ENCODE data around the gene KLHL21. TPM values are rescaled to one million over a fixed set of nuclear protein-coding genes. Genes with fewer than 3 reads are reported as not detected.

Gene KLHL21
- total and polyA plus RNA-seq, 9 of the 15 experiments (the other 6 are each of a cell fraction or from before 2014, with no cell fraction given) = 2.1 to 42.1 (median 17.5) TPM

DNA sequence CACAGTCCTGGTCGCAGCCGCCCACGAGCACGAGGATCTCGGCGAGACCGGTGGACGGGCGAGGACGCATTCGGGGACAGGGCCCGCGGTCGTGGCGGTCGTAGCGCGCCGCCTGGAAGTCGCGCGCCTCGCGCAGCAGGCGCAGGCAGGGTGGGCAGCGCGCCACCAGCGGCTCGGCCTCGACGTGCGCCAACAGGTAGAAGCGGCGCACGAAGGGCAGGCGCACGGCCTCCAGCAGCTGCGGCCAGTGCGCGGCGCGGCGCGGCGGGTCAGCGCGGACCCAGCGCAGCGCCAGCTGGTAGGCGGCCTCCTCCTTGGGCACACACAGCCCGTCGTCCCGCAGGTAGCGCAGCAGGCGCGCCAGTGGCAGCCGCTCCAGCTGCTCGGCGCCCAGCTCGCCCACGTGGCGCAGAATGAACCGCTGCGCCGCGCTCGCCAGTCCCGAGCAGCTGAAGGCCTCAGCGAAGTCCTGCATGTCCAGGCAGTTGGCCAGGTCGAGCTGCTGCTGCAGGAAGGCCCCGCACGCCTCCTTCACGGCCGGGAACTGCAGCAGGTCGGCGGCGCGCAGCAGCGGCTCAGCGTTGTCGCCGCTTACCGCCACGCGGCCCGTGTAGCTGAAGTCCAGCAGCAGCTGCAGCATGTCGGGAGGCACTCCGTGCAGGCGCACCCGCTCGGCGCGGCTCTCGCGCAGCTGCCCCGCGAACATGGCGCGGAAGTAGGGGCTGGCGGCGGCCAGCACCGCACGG is 573 bp downstream of the KLHL21 start (continued):
- TF ChIP-seq SMAD4 (CRISPR knock-in tag; conservative IDR thresholded peaks at IDR 0.05) = no peak; the same call in 1 of the 2 replicates
- TF ChIP-seq, protein P1, sequence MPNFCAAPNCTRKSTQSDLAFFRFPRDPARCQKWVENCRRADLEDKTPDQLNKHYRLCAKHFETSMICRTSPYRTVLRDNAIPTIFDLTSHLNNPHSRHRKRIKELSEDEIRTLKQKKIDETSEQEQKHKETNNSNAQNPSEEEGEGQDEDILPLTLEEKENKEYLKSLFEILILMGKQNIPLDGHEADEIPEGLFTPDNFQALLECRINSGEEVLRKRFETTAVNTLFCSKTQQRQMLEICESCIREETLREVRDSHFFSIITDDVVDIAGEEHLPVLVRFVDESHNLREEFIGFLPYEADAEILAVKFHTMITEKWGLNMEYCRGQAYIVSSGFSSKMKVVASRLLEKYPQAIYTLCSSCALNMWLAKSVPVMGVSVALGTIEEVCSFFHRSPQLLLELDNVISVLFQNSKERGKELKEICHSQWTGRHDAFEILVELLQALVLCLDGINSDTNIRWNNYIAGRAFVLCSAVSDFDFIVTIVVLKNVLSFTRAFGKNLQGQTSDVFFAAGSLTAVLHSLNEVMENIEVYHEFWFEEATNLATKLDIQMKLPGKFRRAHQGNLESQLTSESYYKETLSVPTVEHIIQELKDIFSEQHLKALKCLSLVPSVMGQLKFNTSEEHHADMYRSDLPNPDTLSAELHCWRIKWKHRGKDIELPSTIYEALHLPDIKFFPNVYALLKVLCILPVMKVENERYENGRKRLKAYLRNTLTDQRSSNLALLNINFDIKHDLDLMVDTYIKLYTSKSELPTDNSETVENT (CRISPR knock-in tag; IDR thresholded peaks at IDR 0.05) = peak; percentile 92
- 0 out of 2 replicates have a peak, but pooled peaks have one; percentile 19 for TF ChIP-seq GTF2A2 (tag; IDR thresholded peaks at IDR 0.05)
- TF ChIP-seq, protein P2, sequence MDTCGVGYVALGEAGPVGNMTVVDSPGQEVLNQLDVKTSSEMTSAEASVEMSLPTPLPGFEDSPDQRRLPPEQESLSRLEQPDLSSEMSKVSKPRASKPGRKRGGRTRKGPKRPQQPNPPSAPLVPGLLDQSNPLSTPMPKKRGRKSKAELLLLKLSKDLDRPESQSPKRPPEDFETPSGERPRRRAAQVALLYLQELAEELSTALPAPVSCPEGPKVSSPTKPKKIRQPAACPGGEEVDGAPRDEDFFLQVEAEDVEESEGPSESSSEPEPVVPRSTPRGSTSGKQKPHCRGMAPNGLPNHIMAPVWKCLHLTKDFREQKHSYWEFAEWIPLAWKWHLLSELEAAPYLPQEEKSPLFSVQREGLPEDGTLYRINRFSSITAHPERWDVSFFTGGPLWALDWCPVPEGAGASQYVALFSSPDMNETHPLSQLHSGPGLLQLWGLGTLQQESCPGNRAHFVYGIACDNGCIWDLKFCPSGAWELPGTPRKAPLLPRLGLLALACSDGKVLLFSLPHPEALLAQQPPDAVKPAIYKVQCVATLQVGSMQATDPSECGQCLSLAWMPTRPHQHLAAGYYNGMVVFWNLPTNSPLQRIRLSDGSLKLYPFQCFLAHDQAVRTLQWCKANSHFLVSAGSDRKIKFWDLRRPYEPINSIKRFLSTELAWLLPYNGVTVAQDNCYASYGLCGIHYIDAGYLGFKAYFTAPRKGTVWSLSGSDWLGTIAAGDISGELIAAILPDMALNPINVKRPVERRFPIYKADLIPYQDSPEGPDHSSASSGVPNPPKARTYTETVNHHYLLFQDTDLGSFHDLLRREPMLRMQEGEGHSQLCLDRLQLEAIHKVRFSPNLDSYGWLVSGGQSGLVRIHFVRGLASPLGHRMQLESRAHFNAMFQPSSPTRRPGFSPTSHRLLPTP (IDR thresholded peaks at IDR 0.05; ENCODE audit: borderline replicate concordance, extremely low read depth, insufficient read length) = no peak
- TF ChIP-seq ZFX (CRISPR knock-in tag; IDR thresholded peaks at IDR 0.05) = peak; percentile 69; the same call in 1 of the 2 replicates
- TF ChIP-seq CHD4 (IDR thresholded peaks at IDR 0.05; ENCODE audit: insufficient read depth, insufficient replicate concordance, low read depth, low read length, poor library complexity, severe bottlenecking) = no peak
- no peak for TF ChIP-seq SLC30A9 (CRISPR knock-in tag; IDR thresholded peaks at IDR 0.05)
- no peak for TF ChIP-seq EZH2 (IDR thresholded peaks at IDR 0.05; ENCODE audit: borderline replicate concordance, low read depth, low read length)
- TF ChIP-seq PTTG1 (tag; IDR thresholded peaks at IDR 0.05; ENCODE audit: low read depth) = no peak
- TF ChIP-seq, protein P3, sequence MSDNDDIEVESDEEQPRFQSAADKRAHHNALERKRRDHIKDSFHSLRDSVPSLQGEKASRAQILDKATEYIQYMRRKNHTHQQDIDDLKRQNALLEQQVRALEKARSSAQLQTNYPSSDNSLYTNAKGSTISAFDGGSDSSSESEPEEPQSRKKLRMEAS (CRISPR knock-in tag; IDR thresholded peaks at IDR 0.05) = peak; percentile 86
- no peak for TF ChIP-seq ZNF717 (CRISPR knock-in tag; IDR thresholded peaks at IDR 0.05)
- peak; percentile 58 for TF ChIP-seq U2AF1 (optimal IDR thresholded peaks at IDR 0.05; ENCODE audit: low read depth, low read length)
- TF ChIP-seq ZNF280A (IDR thresholded peaks at IDR 0.05; ENCODE audit: low read depth, partially characterized antibody) = no peak
- no peak; the same call in 1 of the 2 replicates for TF ChIP-seq POLR2A (conservative IDR thresholded peaks at IDR 0.05)
- TF ChIP-seq SUPT5H (IDR thresholded peaks at IDR 0.05) = no peak; the same call in 1 of the 2 replicates
- TF ChIP-seq ZNF431 (CRISPR knock-in tag; IDR thresholded peaks at IDR 0.05) = no peak
- no peak for TF ChIP-seq ZNF347 (CRISPR knock-in tag; IDR thresholded peaks at IDR 0.05; ENCODE audit: low read depth)
- TF ChIP-seq NFE2L1 (tag; IDR thresholded peaks at IDR 0.05; ENCODE audit: borderline replicate concordance, low read depth) = no peak
- TF ChIP-seq PHF21A (IDR thresholded peaks at IDR 0.05; ENCODE audit: borderline replicate concordance, low read depth) = no peak
- TF ChIP-seq POLR2AphosphoS5 (IDR thresholded peaks at IDR 0.05; ENCODE audit: control insufficient read depth, insufficient read depth, low read depth, low read length) = no peak
- no peak for TF ChIP-seq ZNF217 (CRISPR knock-in tag; IDR thresholded peaks at IDR 0.05)
